Brain pericyte (primary cell): ENCODE measurements around the gene ANKS6.

Source experiments
- DNase-seq: peaks from one replicate; pipeline ENCODE4 v3.0.0-alpha.2; 2012; ENCODE audit warnings: low read depth, low spot score

The ANKS6 gene

DNA sequence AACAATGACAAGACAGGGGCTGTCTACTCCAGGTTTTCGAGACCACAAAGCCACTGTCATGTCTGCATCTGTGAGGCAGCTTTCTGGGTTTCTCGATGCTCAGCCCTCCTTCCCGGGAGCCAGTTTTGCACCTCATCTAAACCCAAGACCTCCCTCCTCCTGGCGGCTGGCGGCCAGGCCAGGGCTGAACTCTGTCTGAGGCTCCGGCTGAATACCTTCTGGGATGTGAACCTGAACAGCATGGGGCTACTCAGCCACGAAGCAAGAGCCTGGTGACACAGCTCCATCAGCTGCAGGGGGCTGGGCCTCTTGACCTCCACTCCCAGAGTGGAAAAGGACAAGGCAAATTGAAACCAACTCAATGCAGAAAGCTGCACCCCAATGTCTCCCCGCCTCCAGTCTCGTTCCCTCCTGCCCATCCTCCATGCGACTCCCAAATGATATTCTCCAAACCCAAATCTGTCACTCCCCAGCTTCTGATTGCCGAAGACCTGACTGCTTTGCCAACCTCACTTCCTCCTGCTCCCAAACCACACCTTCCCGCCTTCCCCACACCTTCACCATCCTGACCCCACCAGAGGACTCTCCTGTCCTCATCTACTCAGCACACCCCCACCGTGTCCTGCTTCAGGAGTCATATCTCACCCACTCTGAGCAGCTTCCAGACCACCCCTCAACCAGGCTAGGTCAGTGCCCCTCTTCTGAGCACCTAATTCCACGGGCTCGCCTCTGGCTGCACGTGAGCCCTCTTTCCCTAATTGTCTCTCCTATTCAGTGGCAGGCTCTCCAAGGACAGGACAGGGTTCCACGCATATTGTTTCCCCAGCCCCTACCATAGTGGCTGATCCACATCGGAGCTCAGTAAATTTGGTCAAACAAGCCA is 4.5 kb downstream of the ANKS6 start:
- DNase-seq: no peak

DNA sequence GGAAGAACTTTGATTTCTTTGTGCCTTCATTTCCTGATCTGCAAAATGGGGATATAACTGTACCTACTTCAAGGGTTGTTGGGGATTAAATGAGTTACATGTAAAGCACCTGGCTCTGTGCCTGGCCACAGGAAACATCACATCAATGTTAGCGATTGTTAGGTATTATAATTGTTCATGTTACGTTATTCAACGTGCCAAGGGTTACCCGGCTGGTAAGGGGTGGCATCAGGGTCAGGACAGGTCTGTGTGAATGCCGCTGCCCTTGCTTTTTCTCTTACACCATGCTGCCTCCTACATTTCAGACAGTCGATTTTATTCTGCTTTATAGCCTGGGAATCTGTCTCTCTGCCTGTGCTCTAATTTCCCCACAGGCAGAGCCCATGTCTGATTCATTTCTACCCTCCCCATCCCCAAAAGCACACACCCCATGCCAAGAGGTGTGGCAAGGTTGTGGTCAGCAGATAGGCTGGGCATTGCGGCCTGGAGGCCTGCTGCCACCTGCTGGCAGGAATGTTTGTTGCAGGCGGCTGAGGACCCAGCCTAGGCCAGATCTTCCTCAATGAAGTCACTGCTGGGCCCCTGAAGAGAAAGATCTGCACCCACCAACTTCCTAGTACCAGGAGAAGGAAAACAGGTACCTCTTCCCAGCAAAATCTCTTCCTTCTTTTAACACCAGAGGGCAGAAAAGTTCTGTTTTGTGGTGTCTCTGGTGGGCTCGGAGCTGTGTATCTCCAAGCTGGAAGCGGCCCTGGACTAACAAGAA is 5.3 kb downstream of the ANKS6 start:
- DNase-seq: no peak

DNA sequence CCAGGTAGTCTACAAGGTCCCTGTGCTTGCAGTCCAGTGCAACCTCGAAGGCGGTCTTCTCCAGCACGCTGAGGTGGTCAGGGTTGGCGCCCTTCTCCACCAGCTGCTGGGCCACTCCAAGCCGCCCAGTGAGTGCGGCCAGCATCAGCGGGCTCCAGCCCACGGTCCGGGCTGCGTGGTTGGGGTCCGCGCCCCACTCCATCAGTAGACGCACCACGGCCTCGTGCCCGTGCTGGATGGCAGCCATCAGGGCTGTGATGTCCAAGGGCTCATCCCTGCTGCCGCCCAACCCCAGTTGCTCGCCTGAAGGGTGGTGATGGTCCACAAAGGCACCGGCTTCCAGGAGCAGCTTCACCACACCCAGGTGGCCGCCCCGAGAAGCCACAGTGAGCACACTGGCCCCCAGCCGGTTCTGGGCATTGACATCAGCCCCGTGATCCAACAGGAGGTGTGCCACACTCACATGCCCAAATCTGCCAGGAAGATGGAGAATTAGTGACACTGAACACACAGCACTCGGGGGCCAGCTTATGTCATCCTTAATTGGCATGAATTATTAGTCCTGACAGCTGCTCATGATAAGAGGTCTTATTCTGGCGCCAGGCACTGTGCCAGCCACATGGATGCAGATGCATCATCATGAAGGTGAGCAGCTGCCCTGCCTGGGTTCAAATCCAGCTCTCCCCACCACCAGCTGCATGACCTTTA is 6.1 kb downstream of the ANKS6 start:
- DNase-seq: no peak

DNA sequence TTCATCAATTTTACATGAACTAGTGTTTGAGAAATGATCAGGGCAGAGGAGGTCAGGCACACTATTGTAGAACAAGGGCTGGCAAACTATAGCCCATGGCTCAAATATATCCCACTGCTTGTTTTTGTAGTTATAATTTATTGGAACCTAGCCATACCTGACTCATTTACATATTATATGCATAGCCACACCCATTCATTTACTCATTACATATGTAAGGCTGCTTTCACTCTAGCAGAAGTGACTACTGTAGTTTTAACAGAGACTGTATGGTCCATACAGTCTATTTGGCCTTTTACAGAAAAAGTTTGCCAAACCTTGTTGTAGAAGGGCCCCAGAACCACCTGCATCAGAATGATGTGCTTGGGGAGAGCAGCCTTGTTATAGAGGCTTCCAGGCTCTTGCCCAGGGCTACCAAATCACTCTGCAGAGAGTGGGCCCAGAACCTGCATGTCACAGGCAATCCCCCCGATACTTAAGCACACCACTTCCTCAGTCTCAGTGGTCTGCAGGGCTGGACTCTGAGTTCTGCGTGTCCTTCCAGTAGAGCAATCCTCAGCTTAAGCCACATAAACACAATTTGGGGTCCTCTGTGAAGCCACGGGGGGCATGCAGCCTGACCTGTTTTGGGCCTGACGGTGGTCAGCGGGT is 6.7 kb downstream of the ANKS6 start:
- no peak for DNase-seq

DNA sequence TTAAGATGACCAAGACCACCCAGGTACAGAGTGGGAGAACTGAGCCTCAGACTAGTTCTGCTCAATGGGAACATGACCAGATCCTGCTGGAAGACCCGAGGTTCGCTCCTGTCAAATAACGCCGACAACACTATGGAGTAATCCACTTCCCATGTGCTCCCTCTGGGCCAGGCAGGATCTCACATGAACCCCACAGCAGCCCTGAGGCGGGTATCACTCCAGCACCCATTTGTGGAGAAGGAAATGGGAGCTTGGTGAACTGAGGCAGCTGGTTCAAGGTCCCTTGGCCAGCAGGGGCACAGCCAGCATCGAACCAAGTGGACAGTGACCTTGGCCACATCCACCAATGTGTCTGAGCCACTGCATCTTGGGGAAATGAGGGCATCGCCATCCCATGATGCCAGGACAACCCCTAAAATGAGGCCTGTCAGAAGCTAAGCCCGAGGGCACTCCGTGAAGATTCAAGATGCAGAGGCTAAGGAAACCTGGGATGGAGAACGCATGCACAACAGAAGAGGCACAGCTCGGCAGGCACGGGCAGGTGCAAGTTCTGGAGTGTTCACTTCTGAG is 8.5 kb downstream of the ANKS6 start:
- DNase-seq: no peak

DNA sequence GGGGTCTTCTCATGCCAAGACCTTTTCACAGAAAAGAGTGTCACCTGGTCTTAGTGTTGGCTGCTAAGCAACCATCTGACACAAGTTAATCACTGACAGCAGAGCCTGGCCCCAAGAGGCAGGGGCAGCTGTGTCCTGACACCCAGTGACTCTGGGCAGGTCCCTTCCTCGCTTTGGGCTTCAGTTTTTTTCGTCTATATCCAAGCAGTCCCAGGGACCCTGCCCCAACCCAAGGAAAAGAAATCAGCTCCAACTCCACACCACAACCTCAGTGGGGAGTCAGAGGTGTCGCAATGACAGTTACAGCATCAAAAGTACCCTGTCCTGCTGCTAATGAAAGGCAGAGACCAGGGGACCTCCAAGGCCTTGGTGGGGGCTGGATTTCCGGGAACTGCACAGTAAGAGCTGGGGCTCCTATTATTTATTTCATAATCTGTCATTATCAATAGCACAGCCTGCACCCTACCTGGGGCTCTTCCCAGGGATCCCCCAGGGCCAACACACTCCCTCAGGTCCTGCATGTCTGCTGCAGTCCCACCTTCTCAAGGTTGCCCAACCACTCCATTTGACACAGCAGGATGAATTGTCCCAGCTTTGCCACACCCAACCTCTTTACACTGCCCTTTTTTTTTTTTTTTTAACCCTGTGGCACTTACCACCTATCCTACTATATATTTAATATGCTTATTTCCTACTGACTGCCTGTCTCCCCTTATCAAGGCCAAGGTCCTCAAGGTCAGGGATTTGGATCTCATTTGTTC is 9.4 kb downstream of the ANKS6 start:
- no peak for DNase-seq

DNA sequence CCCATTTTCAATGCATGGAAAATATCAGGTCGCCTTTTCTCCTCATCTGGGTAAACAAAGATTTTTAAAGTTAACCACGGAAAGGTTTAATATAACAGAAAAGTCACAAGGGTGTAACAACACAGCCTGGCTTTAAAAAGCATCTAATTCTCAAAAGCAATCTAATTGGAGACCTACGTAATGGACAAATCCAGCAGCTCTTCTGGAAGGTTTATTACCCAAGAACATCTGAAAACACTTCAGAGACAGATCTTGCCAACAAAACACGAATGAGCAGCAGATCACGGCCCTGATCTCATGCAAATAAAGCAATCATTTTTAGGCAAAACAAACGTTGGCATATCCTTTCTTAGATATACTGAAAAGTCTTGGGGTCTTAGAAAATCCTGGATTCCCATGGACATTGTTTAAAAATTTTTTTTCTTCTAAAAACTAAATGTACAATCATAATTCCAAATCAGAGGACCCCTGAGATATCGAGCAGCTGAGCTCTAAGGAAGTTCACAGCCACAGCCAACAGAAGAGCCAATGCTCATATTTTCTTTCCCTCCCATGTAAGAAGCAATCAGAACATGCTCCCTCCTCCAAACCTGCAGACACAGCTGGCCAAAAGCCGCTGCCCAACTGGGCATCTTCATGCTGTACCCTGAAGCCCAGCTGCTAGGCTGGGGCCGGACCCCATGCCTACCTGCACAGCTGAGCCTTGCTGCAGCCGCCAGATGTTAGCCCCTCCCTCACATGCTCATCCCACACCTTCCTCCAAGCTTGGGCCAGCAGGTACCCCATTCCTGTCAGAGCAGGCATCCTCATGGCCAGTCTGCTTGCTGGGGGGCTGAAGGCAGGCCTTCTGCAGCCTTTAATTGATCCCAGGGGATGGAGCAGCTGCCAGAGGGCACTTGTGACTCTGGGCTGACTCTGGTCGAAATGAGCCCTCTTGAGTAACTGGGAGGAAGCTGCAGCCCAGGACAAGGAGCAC is 11.2 kb downstream of the ANKS6 start:
- no peak for DNase-seq

DNA sequence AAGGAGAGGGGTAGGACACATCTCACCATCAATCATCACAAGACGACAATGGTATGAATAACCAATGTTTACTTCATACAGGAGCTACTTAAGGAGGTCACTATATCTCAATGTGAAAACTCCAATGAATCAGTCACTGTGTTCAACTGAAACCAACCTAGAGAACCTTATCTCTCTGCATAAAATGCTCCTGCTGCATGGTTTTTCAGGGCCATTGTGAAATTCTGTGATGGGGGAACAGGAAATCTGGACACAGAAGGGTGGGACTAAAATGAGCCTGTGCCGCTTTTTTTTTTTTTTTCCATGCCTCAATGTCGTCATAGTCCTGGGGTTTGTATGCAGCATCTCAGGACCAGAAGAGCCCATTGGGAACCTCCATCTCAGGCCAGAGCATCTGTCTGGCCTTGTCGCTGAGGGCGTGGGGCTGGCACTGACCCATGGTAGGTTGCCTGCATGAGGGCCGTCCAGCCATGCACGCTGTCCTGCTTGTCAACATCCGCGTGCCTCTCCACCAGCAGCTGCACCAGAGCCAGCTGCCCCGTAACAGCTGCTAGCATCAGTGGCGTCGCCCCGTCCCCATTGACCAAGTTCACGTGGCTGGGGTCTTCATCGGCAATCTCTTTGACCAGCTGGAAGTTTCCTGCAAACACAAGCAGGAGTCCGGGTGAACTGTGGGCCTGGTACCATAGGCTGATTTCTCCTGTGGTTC is 12.7 kb downstream of the ANKS6 start:
- DNase-seq: no peak

DNA sequence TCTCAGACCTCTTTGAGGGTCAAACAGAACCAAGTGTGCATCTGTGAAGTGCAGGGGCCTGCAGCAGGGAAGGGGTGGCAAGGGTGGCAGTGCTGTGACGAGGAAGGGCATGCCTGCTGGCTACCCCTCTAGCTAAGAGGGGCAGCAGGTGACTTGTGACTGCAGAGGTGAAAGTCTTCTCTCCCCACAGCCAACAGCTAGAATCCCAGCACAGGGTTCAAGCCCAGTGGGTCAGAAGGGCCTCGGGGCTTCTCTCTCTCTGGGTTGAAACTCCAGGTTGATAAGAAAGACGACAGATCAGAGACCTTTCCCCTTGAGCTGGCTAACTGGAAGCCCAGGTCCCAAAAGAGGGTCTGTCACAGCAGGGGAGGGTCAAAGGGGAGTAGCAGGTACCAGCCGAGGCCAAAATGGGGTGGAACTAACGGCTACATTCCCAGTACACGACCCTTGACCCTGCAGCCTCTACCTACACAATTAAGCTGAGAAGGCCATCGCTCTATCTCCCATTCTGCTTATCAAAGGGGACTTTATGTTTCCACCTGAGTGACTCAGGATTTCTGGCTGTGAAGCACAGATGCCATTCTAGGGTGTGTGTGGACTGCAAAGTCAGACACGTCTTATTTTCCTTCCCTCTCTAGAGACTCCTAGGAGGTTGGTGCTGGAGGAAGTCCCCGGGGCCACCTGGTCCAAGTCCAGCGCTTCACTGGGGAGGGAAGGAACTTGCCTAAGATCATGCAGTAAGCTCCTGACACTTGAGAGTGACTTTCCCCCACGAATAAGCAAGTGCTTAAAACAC is 14.6 kb downstream of the ANKS6 start:
- no peak for DNase-seq

DNA sequence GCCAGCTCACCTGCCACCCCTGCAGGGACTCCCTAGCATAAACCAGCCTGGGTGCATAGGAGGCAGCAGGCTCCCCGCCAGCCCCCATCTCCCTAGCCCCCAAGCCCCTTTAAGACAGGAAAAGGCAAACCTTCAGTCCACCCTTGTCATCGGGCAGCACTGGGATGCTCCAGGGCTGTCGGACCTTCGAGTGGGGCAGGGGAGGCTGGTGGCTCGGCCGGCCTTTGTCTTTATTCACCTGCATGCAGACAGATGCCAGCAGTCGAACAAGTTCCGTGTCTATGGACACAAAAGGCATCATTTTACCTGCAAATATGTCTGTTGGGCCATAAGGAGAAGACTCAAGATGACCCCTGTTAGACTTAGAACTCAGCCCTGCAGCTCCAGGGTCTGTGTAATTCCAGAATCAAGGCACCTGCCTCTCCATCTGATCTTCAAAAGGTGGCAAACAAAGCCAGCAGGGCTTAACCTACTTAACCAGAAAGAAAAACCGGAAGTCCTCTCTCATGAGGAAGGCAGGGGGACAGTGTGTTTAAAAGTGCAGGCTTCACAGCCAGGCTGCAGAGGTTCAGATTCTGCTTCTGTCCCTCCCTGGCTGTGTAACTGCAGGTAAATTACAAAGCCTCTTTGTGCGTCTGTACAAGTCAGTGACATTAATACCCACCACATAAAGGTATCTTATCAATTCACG is 16.2 kb downstream of the ANKS6 start:
- no peak for DNase-seq

DNA sequence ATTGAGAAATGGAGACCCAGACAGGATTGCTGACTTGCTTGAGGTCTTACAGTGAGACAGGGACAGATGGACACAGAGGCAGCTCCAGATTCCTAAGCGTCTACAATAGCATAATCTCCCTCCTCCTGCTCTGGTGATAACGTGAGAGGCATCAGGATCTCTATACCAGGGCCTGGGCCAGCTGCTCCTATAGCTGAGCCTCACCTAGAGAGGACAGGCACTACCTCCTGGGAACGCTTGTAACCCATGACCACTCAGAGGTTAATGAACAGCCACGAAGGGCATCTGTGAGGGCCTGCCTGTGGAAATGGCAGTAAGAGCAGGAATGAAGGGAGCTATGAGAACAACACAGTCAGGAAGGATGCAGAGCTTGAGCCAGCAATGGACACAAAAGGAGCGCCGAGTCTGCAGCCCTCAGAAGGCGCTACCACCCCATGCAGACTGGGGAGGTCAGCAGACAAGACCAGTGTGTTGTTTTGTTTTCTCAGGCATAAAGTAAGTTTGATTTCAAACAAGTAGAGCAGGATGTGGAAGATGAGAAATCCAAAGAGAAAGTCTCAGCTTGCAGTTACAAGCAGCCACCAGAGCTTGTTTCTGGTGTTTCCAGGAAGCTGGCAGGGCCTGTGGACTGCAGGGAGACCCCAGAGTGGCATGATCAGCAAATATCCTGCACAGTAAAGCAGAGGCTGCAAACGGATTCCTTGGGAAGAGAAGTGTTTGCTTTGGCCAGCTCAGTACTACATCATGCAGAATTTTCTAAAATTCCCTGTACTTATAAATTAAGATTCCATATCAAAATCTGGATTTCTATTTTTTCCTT is 17.4 kb downstream of the ANKS6 start:
- peak; percentile 41 for DNase-seq

DNA sequence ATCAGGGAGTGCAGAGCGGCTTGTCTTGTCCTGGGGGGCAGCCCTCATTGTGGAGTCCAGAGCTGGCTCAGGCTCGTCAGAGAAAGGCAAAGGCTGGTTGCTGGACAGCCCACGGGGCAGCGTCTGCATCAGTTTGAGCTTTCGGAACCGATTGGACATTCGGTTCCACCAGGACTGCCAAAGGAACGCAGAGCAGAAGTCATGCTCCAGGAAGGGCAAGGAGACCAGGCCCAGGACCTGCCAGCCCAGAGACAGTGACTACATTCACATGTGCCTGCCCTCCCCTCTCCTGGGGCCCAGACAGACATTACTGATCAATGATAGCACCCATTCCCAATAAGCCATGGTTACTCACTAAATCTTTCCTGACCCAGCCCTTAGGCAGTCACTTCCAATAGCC is 18.1 kb downstream of the ANKS6 start:
- no peak for DNase-seq

DNA sequence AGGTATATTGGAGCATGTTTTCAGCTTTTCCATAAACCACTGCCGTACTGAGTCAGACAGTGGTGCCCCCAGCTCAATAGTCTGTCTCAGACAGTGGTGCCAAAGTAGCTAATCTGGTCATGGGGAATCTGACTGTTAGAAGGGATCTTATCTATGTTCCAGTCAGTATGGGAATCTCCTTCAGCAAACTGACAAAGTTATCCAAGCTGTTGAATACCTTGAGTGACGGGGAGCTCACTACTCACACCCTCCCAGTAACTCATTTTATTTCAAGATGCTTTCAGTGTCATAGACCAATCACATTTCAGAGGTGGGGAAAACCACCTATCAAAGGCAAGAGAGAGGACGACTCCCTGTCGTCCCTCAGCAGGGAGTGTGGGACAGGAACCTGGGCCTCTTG is 18.7 kb downstream of the ANKS6 start:
- DNase-seq: no peak

DNA sequence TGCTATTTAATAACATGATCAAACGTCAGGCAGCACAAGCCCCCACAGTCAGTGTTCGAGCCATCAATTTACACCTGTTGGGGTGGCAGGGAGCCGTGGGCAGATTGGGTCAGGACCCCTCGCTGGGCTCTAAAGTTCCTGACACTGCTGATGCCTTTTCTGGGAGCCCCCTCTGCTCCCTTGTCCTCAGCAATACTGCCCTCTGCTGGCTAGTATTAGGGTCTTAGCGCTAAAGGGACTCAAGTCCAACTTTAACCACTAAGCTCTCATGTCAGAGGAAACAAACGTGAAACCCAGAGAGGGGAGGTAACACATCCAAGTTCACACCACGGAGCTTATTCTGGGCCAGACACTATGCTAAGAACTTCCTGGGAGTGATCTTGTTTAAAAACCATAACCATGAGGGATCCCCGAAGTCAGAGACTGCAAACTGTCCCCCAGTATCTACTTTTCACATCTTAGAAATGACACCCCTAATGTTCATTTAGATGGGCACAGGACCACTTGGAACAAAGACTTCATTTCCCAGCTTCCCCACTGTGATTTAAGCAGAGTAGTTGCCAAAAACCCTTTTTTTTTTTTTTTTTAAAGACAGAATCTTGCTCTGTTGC is 20.4 kb downstream of the ANKS6 start:
- DNase-seq: peak; percentile 24

DNA sequence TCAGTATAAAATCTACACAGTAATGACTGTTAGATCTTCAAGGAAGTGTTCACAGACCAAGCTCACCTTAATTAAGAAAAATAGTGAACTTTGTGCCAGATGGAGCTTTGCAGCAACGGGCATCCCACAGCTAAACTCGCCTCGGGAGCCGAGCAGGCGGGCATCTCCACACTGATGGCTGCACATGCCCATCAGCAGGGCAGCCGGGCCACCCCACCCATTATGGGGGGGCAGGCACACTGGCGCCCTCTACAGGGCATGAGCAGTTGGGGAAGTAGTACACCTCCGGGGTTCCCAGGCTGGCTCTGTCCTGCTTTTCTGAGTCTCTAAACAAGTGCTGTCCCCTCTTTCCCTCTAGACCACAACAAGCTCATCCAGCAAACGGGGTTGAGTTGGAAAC is 21.6 kb downstream of the ANKS6 start:
- DNase-seq: no peak

DNA sequence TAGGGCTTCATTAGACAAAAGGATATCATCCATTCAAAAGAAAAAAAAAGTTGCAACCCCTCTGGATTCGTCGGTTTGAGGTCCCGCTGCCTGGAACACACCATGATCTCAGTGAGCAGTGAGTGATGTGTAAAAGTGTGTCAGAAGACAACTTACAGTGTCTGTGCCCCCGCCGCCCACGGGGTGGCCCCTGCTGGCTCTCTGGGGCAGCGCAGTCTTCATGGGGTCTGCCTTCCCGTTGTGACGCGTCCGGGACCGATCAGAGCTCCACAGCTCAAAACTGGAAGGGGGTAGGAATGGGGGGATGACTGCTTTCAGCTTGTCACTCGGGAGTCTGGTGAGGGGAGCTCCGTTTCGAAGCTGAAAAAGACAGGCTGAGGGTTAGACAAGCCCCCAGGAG is 22.6 kb downstream of the ANKS6 start:
- DNase-seq: no peak
